GM12801 (cell line): ENCODE results near the gene NIN.

Experiments
- CTCF ChIP-seq: IDR thresholded peaks from one replicate; pipeline ENCODE4 v1.5.1; 2011; ENCODE audit warnings: control low read depth; ENCODE audit not compliant: insufficient read length; ENCODE audit errors: extremely low read depth

Gene NIN

GRCh38 chr14:50830932-50831725 is at the start of gene NIN:
TSS of gene NIN (minus strand) at chr14:50831162. CDS start at chr14:50822056, 9,106 bp downstream.
- no peak for TF ChIP-seq CTCF

DNA sequence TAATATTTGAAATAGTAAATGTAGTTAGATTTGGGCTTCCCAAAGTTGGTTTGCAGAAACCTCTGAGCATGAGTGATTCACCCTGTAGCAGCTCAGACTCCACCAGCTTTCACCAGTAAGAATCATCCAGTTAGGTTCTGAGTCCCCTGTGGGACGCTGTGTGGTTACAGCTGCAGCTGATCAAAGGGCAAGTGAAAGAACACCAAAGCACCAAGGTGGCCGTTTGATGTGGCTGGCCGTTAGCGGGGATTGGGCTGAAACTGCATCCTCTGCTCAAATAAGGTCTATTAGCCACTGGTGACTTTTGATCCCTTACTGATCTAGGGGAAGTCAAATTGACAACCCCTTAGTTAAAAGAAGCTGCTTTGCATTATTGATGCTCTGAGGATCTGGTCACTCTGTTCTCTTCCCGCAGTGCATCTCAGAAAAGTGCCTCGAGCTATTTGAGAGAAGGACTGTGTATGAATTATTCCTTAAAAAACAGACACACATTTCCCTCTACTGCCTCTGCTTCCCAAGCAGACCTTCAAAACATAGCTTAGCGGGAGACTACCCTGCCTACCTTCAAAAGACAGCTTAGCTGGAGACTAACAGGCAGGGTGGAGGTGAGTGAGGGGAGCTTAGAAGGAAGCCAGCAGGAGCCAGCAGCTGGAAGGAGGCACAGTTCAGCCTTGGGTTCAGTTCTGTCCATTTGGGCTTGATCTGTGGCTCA is 44.6 kb upstream of the NIN start:
- TF ChIP-seq CTCF: no peak

- no peak for TF ChIP-seq CTCF
Observed at GRCh38 chr14:50874757-50875156, 43.8 kb upstream of the NIN start.

DNA sequence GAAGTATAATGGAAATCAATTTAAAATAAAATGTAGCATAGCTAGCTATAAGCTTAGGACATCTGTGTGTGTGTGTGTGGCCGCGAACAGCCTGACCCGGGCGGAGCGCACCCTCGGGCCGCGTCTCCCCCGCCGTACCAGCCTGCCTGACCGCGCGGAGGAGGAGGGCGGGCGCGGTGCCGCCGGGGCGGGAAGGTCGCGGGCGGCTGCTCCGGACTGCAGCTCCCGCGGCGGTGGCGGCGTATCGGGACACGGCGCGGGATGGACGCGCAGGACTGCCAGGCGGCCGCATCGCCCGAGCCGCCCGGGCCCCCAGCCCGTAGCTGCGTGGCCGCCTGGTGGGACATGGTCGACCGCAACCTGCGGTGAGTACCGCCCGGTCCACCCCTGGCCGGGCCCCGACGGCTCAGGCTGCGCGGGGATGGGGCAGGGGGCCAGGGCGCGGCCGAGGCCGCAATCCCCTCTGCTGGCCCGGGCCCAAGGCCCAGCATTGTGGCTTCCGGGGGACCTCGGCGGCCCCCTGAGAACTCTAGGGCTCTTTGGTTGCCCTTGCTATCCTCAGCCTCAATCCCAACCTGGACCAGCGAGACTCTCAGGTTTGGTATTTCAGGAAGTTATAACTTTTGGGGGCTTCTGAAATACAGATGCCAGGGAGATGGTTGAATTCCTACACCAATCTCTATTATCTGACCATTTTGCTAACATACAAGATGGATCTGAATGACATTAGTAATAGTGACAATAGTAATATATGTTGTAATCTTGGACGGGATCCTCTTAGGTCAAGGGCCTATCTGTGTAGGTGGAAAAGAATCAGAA is 41.2 kb upstream of the NIN start, which contains the start of gene ABHD12B:
Gene ABHD12B (plus strand): TSS at position 140 of the 819 bp plus-strand sequence. CDS start 122 bp downstream, at position 262.
- no peak for TF ChIP-seq CTCF

GRCh38 chr14:50871228-50871627 is 40.3 kb upstream of the NIN start:
- TF ChIP-seq CTCF: no peak

GRCh38 chr14:50865391-50866076 is 34.6 kb upstream of the NIN start:
- TF ChIP-seq CTCF: no peak
